ENCODE measurements around the gene GNAT1. TPM values are rescaled to one million over a fixed set of nuclear protein-coding genes. Genes with fewer than 3 reads are reported as not detected.

The GNAT1 gene
- total RNA-seq, 2 donors from 2014 or later = not detected

DNA sequence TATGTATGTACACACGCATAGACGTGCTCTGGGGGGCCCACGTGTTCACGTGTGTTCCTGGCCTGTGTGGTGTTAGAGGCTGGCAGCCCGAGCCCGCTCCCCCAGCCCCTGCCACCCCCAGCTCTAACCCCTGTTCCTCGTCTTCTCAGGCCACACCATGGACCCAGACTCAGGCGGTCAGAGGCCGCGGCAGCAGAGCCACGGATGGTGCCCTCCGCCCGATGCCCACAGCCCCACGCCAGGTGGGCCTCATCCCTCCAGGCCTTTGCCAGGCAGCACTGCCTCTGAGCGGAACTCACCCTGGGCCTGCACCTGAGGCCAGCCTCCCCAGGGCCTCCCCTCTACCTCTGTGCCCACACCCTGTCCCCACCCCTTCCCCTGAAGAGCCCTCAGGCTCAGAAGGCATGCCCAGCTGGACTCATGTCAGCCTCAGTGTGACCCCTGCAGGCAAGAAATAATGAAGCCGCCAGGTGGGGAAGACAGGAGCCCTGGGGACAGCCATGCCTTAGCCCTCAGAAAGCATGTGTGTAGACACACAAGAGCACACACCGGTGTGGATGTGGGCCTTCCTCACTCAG is 16.4 kb upstream of the GNAT1 start:
- H3K27ac ChIP-seq = no peak overlapping the region
- no peak overlapping the region for H3K4me3 ChIP-seq
- no peaks in the 10 kb centered on the region for H3K9me3 ChIP-seq
- 94% methylated on average over 17 of the region's 17 CpGs for WGBS
- no peaks in the 10 kb centered on the region for H3K36me3 ChIP-seq
- TF ChIP-seq POLR2A (IDR thresholded peaks at IDR 0.05) = no peak
- no peak for TF ChIP-seq POLR2AphosphoS5 (IDR thresholded peaks at IDR 0.05)
- TF ChIP-seq, protein P1, sequence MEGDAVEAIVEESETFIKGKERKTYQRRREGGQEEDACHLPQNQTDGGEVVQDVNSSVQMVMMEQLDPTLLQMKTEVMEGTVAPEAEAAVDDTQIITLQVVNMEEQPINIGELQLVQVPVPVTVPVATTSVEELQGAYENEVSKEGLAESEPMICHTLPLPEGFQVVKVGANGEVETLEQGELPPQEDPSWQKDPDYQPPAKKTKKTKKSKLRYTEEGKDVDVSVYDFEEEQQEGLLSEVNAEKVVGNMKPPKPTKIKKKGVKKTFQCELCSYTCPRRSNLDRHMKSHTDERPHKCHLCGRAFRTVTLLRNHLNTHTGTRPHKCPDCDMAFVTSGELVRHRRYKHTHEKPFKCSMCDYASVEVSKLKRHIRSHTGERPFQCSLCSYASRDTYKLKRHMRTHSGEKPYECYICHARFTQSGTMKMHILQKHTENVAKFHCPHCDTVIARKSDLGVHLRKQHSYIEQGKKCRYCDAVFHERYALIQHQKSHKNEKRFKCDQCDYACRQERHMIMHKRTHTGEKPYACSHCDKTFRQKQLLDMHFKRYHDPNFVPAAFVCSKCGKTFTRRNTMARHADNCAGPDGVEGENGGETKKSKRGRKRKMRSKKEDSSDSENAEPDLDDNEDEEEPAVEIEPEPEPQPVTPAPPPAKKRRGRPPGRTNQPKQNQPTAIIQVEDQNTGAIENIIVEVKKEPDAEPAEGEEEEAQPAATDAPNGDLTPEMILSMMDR (IDR thresholded peaks at IDR 0.05) = no peak
- peaks cover 8% of the 10 kb centered on the region for H3K4me1 ChIP-seq (replicated peaks)
- intact Hi-C loops (cut with DNase I) = no loop called here
- no peak for DNase-seq (ENCODE audit: low spot score)
- no peaks in the 10 kb centered on the region for H3K27me3 ChIP-seq (replicated peaks; ENCODE audit: insufficient read depth)

DNA sequence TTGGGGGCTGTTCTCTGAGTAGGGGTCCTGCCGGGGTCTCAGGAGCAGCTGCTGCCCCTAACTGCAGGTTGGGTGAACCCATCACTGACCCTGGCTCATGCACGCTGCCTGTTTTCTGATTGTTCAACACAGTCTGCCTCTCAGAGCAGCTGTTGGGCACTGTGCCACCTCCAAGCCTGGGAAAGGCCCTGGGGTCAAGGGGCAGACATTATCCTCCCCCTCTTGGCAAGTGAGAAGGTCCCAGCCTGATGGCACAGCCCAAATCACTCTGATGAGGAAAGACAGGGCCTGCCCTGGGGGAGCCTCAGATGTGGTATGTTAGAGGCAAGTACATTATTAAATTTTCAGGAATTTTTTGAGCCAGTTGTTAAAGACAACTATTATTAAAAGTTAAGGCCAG is 14.1 kb upstream of the GNAT1 start:
- TF ChIP-seq, protein P1 (IDR thresholded peaks at IDR 0.05) = no peak
- TF ChIP-seq POLR2AphosphoS5 (IDR thresholded peaks at IDR 0.05) = no peak
- TF ChIP-seq POLR2A (IDR thresholded peaks at IDR 0.05) = no peak

DNA sequence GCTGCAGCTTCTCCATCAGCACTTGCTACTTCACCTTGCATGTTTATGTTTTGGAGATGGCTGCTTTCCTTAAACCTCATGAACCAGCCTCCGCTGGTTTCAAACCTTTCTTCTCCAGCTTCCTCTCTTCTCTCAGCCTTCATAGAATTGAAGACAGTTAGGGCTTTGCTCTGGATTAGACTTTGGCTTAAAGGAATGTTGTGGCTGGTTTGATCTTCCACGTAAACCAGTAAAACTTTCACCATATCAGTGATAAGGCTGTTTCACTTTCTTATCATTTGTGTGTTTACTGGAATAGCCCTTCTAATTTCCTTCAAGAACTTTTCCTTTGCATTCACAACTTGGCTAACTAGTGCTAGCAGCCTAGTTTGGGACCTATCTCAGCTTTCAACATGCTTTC is 11.7 kb upstream of the GNAT1 start:
- H3K27ac ChIP-seq = no peak overlapping the region
- no peaks in the 10 kb centered on the region for H3K9me3 ChIP-seq
- 20% methylated on average over 2 of the region's 2 CpGs for WGBS
- H3K4me1 ChIP-seq (replicated peaks) = no peaks in the 10 kb centered on the region
- no peaks in the 10 kb centered on the region for H3K27me3 ChIP-seq (replicated peaks; ENCODE audit: insufficient read depth)
- no peaks in the 10 kb centered on the region for H3K36me3 ChIP-seq
- TF ChIP-seq, protein P1 (IDR thresholded peaks at IDR 0.05) = no peak
- no peak for TF ChIP-seq POLR2A (IDR thresholded peaks at IDR 0.05)
- no peak for TF ChIP-seq POLR2AphosphoS5 (IDR thresholded peaks at IDR 0.05)
- H3K4me3 ChIP-seq = no peak overlapping the region
- intact Hi-C loops (cut with DNase I) = no loop called here
- DNase-seq (ENCODE audit: low spot score) = no peak

More for the DNA sequence above, 14.1 kb upstream of the GNAT1 start:
- Histone ChIP-seq H3K27me3 (replicated peaks; ENCODE audit: insufficient read depth) (no peaks in the 10 kb centered on the region), H3K4me3 (no peak overlapping the region), H3K9me3 (no peaks in the 10 kb centered on the region), H3K36me3 (no peaks in the 10 kb centered on the region), H3K27ac (no peak overlapping the region), H3K4me1 (replicated peaks) (no peaks in the 10 kb centered on the region)
- DNase-seq (ENCODE audit: low spot score) = no peak
- WGBS = 86% methylated on average over 2 of the region's 2 CpGs
- intact Hi-C loops (cut with DNase I) = no loop called here

DNA sequence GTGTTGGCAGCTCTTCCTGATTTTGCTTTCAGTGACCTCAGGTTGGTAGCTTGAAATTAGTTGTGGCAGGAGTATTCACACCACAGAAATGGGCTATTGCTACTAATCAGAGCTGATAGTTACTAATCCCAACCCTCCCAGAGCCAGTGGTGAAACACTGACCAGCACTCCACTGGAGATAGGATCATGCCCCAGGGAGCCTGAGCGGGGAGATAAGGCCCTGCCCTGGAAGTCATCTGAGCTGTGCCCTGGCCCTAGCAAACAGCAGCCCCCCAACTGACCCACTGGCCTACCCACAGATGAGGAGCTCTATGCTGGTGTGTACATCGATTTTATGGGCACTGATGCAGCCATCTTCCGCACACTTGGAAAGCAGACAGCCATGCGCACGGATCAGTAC is 9.4 kb upstream of the GNAT1 start:
- intact Hi-C loops (cut with DNase I) = no loop called here
- Histone ChIP-seq H3K4me1 (replicated peaks) (no peaks in the 10 kb centered on the region), H3K4me3 (no peak overlapping the region), H3K27ac (no peak overlapping the region), H3K27me3 (replicated peaks; ENCODE audit: insufficient read depth) (no peaks in the 10 kb centered on the region), H3K36me3 (no peaks in the 10 kb centered on the region), H3K9me3 (no peaks in the 10 kb centered on the region)
- no peak for DNase-seq (ENCODE audit: low spot score)
- TF ChIP-seq POLR2AphosphoS5 (IDR thresholded peaks at IDR 0.05) = no peak
- no peak for TF ChIP-seq POLR2A (IDR thresholded peaks at IDR 0.05)
- TF ChIP-seq, protein P1 (IDR thresholded peaks at IDR 0.05) = no peak
- WGBS = 92% methylated on average over 5 of the region's 5 CpGs

DNA sequence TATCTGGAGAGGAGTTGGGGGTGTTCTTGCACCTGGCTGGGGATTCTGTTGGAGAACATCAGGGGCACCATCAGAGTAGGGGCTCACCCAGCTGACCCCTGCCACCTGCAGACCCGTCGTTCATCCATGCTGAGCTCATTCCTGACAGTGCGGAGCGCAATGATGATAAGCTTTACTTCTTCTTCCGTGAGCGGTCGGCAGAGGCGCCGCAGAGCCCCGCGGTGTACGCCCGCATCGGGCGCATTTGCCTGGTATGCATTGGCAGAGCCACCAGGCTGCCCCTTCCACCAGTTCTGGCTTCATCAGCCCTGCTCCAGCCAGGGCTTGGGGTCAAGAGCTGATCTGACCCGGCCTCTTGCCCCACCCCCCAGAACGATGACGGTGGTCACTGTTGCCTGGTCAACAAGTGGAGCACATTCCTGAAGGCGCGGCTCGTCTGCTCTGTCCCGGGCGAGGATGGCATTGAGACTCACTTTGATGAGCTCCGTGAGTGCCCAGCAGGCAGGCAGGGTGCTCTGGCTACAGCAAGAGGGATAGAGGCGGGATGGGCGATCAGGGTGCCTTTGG is 8.8 kb upstream of the GNAT1 start:
- no peaks in the 10 kb centered on the region for H3K27me3 ChIP-seq (replicated peaks; ENCODE audit: insufficient read depth)
- intact Hi-C loops (cut with DNase I) = no loop called here
- H3K9me3 ChIP-seq = no peaks in the 10 kb centered on the region
- 89% methylated on average over 19 of the region's 26 CpGs for WGBS
- no peak overlapping the region for H3K27ac ChIP-seq
- H3K36me3 ChIP-seq = no peaks in the 10 kb centered on the region
- TF ChIP-seq POLR2A (IDR thresholded peaks at IDR 0.05) (no peak), POLR2AphosphoS5 (IDR thresholded peaks at IDR 0.05) (no peak)
- TF ChIP-seq, protein P1 (IDR thresholded peaks at IDR 0.05) = no peak
- no peak for DNase-seq (ENCODE audit: low spot score)
- no peak overlapping the region for H3K4me3 ChIP-seq
- no peaks in the 10 kb centered on the region for H3K4me1 ChIP-seq (replicated peaks)
